Measurements from ENCODE around the gene PPHLN1. TPM values are rescaled to one million over a fixed set of nuclear protein-coding genes. Genes with fewer than 3 reads are reported as not detected.

PPHLN1 gene
- total RNA-seq, 2 experiments from 2014 or later, result 100 to 105 TPM

- Mint-ChIP-seq H3K4me3 (no peak overlapping the region), H3K27ac (no peak overlapping the region), H3K36me3 (ENCODE audit: low read depth) (peaks cover 72% of the 10 kb centered on the region), H3K9me3 (no peaks in the 10 kb centered on the region), H3K27me3 (no peaks in the 10 kb centered on the region), H3K4me1 (ENCODE audit: low read depth) (no peaks in the 10 kb centered on the region)
- ChIA-PET POLR2A (no interaction called here), CTCF (no interaction called here)
- ATAC-seq (ENCODE audit: poor library complexity), result no peak
- Histone ChIP-seq H3K4me3 (ENCODE audit: low read length) (no peak overlapping the region), H3K36me3 (ENCODE audit: insufficient read depth, low read length) (peaks cover 13% of the 10 kb centered on the region), H3K27ac (ENCODE audit: low read depth in 1 of 2, low read length in 2 of 2) (no peak overlapping the region), H3K4me1 (ENCODE audit: insufficient read depth, low read length) (no peaks in the 10 kb centered on the region), H3K9me3 (ENCODE audit: control insufficient read depth in 1 of 2, insufficient read depth in 1 of 2, low read length in 2 of 2) (no peaks in the 10 kb centered on the region), H3K27me3 (ENCODE audit: control insufficient read depth in 1 of 2, insufficient read depth in 2 of 2, low read length in 2 of 2) (no peaks in the 10 kb centered on the region)
- DNase-seq, result no peak
- intact Hi-C loops (cut with DNase I, micrococcal nuclease), result no loop called here
- no peak for TF ChIP-seq CTCF (IDR thresholded peaks at IDR 0.05)
Observed at GRCh38 chr12:42432517-42433140, 106.7 kb downstream of the PPHLN1 start.

- no peak for ATAC-seq (ENCODE audit: poor library complexity)
- CTCF ChIA-PET, result no interaction called here
Observed at GRCh38 chr12:42440608-42441007, 114.6 kb downstream of the PPHLN1 start.

GRCh38 chr12:42442311-42442759 lies 116.4 kb downstream of the PPHLN1 start:
- no peak for TF ChIP-seq CTCF (IDR thresholded peaks at IDR 0.05)
- H3K4me1 Mint-ChIP-seq (ENCODE audit: low read depth), result no peaks in the 10 kb centered on the region
- H3K4me3 ChIP-seq (ENCODE audit: low read length), result no peak overlapping the region
- peaks cover 94% of the 10 kb centered on the region for H3K36me3 Mint-ChIP-seq (ENCODE audit: low read depth)
- H3K9me3 ChIP-seq (ENCODE audit: control insufficient read depth in 1 of 2, insufficient read depth in 1 of 2, low read length in 2 of 2), result peaks cover 0 to 14% of the 10 kb centered on the region in 2 experiments
- H3K36me3 ChIP-seq (ENCODE audit: insufficient read depth, low read length), result peaks cover 55% of the 10 kb centered on the region
- peaks cover 6% of the 10 kb centered on the region for H3K9me3 Mint-ChIP-seq
- intact Hi-C loops (cut with DNase I, micrococcal nuclease), result no loop called here
- H3K4me3 Mint-ChIP-seq, result no peak overlapping the region
- no peaks in the 10 kb centered on the region for H3K27me3 ChIP-seq (ENCODE audit: control insufficient read depth in 1 of 2, insufficient read depth in 2 of 2, low read length in 2 of 2)
- CTCF ChIA-PET, result no interaction called here
- H3K27me3 Mint-ChIP-seq, result no peaks in the 10 kb centered on the region
- H3K27ac ChIP-seq (ENCODE audit: low read depth in 1 of 2, low read length in 2 of 2), result no peak overlapping the region
- H3K27ac Mint-ChIP-seq, result no peak overlapping the region
- ATAC-seq (ENCODE audit: poor library complexity), result no peak
- H3K4me1 ChIP-seq (ENCODE audit: insufficient read depth, low read length), result no peaks in the 10 kb centered on the region
- DNase-seq, result no peak
- POLR2A ChIA-PET, result no interaction called here

More at GRCh38 chr12:42440608-42441007, 114.6 kb downstream of the PPHLN1 start:
- intact Hi-C loops (cut with DNase I, micrococcal nuclease), result no loop called here
- H3K36me3 ChIP-seq (ENCODE audit: insufficient read depth, low read length), result peaks cover 46% of the 10 kb centered on the region
- no peak for TF ChIP-seq CTCF (IDR thresholded peaks at IDR 0.05)
- peaks cover 0 to 14% of the 10 kb centered on the region in 2 experiments for H3K9me3 ChIP-seq (ENCODE audit: control insufficient read depth in 1 of 2, insufficient read depth in 1 of 2, low read length in 2 of 2)
- Mint-ChIP-seq H3K9me3 (peaks cover 6% of the 10 kb centered on the region), H3K27ac (no peak overlapping the region), H3K4me3 (no peak overlapping the region), H3K4me1 (ENCODE audit: low read depth) (no peaks in the 10 kb centered on the region), H3K27me3 (no peaks in the 10 kb centered on the region), H3K36me3 (ENCODE audit: low read depth) (peaks cover 90% of the 10 kb centered on the region)
- H3K27ac ChIP-seq (ENCODE audit: low read depth in 1 of 2, low read length in 2 of 2), result no peak overlapping the region
- POLR2A ChIA-PET, result no interaction called here
- no peak for DNase-seq
- no peak overlapping the region for H3K4me3 ChIP-seq (ENCODE audit: low read length)
- H3K27me3 ChIP-seq (ENCODE audit: control insufficient read depth in 1 of 2, insufficient read depth in 2 of 2, low read length in 2 of 2), result no peaks in the 10 kb centered on the region
- H3K4me1 ChIP-seq (ENCODE audit: insufficient read depth, low read length), result no peaks in the 10 kb centered on the region

All from CD4-positive, alpha-beta T cell (primary cell).